HG02885 (cell line): ENCODE results near the gene PCYOX1L.

Source experiments
- ATAC-seq: cut with Tn5 transposase; IDR thresholded peaks from one replicate; pipeline ENCODE4 v1.9.1; 2021; ENCODE audit warnings: mild to moderate bottlenecking; ENCODE audit not compliant: unreplicated experiment, poor library complexity

The PCYOX1L gene

DNA sequence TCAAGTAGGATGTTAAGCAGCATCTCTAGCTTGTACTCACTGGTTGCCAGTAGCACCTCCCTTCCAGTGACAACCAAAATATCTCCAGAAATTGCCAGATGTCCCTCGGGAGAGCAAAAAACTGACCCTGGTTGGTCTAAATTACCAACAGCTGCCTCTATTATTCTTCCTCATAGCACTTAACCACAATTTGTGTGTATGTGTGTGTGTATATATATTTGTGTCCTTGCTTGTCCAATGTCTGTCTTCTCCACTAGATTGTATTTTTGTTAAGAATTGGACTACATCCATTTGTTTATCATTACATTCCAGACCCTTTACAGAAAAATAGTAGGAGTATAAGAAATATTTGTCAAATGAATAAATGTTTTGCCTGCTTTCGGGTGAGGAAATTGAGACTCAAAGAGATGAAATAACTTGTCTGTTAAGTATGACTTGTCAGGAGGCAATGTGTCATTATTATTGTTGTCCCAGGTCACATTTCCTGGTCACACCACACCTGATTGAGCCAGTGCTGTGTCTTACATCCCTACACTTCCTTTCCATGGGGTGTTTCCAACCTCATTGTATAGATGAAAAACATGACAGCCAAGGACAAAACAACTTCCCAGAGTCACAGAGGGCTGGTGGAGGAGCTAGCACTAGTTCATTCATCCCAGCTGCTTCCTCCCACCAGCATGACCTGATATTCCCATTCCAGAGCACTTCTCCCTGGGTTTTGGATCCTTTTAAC is 24.0 kb upstream of the PCYOX1L start:
- no peak for ATAC-seq

DNA sequence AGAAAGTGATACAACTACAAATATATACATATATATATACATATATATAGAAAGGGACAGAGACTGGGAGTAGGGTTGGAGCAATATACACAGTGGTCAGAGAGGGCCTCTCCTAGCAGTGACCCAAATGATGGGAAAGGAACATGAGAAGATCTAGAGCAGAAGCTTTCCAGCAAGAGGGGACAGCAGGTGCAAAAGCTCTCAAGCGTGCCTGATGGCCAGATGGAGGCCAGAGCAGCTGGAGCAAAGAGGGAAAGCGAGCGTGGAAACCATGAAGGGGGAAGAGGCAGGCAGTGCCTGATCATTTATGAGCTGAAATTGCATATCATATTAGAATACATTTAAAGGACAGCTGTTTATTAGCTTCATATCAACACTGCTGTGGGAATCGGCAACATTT is 20.1 kb upstream of the PCYOX1L start:
- no peak for ATAC-seq

DNA sequence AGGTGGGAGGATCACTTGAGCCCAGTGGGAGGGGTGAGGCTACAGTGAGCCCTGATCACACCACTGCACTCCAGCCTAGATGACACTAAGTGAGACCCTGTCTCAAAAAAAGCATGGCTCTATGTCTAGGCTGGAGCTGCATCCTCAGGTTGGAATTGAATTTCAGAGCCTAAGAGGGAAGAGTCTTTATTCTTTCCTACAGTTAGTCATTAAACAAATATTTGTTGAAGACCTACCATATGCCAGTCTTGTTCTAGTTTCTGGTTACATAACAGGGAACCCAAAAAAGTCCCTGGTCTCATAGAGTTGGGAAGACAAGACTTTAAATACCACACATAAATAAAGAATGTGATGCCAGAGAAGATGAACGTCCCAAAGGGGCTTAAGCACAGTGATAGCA is 19.5 kb upstream of the PCYOX1L start:
- no peak for ATAC-seq

DNA sequence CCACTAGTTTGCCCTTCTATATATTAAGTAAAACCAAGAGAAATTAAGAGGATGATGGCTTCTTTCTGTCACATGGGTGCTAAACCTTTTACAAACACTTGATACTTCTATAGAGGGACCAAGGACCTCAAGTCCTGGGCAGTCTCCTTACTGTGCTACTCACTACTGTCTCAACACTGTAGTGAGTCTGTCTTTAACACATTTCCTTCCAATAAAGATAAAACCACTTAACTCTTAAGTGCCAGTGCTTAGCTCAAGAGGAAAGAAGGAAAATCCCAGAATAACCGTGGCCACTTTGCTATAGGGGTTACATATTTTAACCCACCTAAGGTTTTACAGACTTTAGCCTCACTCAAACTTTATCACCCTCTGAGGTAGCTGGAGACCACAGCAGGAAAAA is 16.9 kb upstream of the PCYOX1L start:
- no peak for ATAC-seq

DNA sequence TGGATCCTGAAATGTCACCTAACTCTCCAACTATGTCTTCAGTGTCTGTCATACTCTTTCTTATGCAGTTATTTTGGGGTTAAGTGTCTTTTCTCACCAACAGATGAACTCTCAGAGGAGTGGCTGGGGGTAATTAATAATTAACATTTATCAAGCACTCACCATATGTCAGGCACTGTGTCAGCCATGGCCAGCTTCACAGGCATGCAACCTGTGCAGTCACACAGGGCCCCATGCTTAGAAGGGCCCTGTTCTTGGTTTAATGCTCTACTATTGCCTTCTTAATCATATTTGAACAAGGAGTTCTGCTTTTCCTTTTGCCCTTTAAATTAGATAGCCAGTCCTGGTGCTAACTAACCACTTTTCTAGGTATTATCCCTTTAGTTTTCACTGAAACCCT is 16.0 kb upstream of the PCYOX1L start:
- ATAC-seq = no peak

DNA sequence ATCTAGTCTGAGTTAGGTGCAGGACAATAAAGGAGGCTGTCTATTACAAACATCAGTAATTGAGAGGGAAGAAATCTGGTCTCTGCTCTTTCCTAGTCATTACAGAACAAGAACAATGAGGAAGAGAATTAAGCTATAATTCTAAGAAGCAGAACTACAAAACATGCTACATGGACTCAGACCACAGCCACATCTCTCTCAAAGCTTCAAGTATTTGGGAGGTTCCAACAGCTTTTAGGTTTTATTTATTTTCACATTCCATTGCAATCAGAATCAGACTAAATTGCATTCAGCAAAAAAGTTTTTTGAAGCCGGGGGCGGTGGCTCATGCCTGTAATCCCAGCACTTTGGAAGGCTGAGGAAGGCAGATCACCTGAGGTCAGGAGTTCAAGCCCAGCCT is 13.7 kb upstream of the PCYOX1L start:
- no peak for ATAC-seq

DNA sequence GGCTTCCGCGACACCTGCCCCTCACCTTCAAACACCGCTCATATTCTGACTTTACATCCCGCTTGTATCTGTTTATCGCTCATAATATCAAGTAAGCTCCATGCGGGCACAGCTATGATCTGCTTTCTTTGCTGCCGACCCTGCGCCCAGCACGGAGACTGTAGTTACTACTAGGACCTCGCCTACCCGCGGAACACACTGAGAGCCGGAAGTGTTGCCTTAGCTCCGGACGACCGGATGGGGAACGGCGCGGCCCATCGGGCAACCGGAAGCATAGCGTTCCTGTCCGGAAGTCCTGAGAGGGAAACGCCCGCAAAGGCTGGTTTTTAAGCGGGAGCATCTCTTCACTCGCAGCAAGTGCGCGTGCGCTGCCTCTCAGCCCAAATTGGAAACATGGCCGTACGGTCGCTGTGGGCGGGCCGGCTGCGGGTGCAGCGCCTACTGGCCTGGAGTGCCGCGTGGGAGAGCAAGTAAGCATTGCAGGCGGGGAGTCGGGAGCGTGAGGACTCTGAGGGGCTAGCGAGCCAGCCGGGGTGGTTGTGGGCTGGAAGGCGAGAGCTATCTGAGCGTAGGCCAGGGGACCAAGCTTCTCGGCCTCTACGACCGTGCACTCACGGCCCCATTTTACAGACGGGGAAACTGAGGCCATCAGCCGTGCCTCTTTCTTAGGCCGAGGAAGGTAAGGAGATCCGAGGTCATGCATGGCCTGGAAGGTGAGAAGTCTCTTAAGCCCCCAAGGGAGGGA is 12.5 kb upstream of the PCYOX1L start, which contains the start of gene GRPEL2:
GRPEL2 (plus strand) TSS at position 353 of the 745 bp plus-strand sequence; CDS start at position 394, 41 bp downstream.
- ATAC-seq = peak; percentile 98

DNA sequence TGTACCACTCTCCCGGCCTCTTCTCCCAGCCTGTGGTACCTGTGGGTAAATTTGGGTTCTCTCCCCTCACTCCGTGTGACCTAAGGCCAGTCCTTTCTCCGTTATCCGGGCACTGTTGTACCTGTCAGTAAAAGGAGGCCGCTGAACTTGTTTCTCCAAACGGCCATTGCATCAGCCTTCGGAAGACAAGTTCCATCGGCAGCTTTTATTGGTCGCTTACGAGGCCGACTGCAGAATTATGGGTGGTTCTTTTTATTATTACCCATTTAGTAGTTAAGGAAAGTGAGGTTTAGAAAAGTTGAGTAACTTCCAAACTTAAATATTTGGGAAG is 12.0 kb upstream of the PCYOX1L start:
- peak; percentile 4 for ATAC-seq

DNA sequence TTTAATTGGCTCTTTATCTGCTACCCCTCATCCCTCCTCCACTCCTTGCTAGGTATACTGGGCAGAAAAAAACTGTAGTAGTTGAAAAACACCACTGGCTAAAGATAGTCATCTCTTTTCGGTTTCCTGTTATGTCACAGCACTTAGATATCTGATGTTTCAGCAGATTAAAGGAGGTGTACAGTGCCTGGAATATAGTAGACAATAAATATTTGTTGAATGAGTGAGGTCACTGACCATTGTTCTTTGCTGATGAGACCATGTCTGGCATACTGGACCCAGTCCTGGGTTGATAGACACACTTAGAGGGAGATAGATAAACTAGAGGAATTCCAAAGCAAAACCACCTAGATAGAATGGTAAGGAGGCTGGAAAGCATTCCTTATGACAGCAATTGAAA is 9.3 kb upstream of the PCYOX1L start:
- no peak for ATAC-seq

DNA sequence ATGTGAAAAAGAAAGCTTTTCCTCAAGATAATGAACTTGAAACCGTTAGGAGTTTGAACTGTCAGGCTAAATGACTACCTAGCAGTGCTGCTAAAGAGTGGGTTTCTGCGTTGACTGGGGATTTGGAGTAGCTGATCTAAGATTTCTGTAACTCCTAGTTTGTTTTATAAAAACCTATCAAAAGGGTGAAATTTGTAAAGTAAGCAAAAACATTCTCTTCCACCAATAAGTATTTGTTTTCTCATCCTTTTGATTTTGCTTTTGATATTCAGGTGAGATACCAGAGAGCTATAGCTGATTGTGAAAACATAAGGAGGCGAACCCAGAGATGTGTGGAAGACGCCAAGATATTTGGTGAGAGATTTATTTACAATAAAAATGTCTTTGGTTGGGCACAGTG is 8.5 kb upstream of the PCYOX1L start:
- ATAC-seq = no peak

DNA sequence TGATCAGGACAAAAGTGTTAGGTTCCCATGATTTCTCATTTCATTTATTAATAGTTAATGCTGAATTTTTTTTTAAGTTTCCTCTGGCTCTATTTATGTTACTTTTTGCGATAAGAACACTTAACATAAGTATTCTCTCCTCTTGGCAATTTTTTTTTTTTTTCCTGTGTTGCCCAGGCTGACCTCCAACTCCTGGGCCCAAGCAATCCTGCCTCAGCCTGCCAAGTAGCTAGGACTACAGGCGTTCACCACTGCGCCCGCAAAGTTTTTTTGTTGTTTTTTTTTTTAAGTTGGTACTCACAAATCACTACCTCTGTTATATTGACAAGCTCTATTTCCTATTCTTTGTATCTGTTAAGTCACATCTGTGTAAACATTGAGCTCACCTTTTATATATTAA is 5.7 kb upstream of the PCYOX1L start:
- no peak for ATAC-seq

DNA sequence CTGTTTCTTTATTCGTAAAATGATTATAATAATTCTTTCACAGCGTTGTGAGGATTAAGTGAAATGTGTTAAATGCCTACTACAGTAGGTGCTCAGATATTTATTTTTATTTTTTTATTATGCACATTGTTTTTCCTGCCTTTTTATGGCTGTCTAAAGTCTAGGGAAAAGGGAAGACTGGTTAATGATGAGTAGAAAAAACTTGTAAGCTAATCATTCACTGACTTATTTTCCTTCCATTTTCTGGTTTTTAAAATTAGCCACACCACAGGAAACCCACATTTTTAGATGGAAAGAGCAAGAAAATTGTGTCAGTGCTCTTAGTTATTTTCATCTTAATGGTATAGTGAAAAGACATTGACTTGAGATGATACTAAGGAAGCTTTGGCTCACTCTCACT is 3.9 kb upstream of the PCYOX1L start:
- no peak for ATAC-seq

DNA sequence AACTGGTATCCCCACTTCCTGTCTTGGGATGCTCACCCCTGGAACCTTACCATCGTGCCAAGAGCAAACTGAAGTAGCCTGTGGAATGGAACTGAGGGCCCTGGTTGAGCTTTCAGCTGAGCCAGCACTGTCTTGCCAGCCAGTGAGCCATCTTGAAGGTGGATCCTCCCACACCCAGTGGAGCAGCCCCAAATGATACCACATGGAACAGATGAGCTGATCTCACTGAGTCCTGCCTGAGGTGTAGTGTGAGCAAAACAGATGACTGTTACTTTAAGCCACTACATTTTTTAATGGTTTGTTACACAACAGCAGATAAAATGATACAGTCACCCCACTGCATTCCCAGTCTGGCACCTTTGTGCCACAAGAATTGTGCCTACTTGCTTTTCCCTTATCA is 2.2 kb upstream of the PCYOX1L start:
- ATAC-seq = no peak

DNA sequence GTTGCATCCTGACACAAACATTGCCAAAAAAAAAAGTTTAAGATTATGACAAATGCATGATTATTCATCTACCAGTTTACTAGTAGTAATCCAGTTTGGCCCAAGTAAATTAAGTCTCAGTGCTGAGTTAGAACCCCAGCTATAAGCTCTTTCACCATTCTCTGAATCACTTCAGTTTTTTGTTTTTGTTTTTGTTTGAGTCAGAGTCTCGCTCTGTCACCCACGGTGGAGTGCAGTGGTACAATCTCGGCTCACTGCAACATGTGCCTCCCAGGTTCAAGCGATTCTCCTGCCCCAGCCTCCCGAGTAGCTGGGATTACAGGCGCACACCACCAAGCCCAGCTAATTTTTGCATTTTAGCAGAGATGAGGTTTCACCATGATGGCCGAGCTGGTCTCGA is 1.5 kb upstream of the PCYOX1L start:
- no peak for ATAC-seq

DNA sequence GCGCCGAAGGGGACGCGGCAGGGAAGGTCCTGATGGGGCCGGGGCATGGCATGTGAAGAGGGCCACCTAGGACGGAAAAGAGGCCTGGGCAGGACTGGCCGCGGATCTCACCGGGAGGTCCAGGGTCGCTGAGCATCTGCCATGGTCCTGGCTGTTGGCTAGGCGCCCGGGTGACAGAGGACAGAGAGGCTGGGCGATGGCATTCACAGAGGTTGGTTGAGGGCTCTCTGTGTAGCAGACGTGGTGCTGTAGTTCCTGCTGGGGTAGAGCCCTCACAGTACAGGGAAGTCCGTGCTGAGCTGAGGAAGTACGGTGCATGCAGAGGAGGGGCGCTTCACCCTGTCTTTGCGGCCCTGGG is 427 bp downstream of the PCYOX1L start:
- peak; percentile 15 for ATAC-seq

DNA sequence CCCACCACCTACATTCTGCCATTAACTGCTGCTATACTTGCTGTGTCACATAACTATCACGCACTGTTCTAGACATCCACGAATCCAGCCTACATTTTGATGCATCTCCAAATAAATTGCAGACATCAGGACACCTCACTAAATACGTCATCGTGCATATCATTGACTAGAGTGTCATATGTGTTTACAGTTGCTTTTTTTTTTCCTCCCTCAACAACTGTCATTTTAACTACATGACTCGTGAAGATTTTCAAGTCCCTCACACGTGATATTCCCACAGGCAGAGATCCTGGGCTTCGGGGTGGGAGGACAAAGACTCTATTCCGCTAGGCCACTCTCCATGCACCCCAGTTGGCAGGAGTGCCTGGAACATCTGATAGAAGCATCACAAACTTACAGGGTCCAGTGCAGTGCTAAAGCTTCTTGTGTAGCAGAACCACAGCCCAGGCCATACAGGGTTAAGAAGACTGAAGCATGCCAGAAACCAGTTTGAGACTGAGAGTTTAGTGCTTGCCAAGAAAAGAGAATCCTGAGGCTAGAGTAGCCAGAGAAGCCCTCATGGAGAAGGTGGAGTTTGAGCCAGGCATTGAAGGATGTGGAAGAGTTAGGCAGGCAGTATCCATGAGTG is 1.1 kb downstream of the PCYOX1L start:
- no peak for ATAC-seq

DNA sequence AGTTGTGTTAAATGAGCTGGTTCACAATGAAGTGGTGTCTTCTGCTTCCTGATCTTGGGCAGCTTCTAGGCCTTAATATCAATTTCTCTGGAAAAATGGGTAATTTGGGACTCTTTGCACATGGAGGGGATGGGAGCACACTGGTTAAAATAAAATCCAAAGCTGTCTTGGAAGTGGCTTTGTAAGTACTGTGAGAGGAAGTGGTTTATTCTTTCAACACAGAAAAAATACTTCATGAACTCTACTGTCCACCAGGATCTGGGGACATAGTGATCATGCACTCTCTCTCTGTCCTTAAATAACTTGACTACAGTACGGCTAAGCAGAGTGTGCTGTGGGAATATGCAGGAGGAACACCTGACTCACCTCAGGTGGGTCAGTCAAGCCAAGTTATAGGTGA is 2.4 kb downstream of the PCYOX1L start:
- no peak for ATAC-seq

DNA sequence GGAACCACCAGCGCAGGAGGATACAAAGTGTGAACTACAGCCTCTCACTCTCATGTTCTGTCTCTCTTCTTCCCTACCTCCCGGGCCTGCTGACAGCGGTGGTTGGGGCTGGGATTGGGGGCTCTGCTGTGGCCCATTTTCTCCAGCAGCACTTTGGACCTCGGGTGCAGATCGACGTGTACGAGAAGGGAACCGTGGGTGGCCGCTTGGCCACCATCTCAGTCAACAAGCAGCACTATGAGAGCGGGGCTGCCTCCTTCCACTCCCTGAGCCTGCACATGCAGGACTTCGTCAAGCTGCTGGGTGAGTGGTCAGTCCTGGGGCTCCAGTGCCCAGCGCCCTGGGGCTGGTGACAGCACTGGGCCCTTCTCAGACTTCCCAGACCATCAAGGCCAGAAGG is 4.7 kb downstream of the PCYOX1L start:
- no peak for ATAC-seq

DNA sequence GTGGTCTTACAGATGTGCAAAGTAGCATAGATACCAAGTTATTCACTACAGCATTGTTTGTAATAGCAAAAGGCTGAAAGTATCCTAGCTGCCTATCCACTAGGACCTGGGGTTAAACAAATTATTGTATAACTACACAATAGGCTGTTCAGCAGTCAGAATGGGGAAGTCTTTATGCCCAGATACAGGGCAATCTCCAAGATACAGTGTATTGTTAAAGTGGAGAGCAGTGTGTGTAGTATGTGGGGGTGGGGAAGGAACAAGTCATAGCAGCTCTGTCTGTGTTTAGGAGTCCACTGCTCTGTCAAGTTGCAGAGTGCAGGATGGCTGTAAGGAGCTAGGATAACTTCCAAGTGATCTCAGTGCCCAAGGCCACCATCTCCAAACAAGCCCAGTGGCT is 5.5 kb downstream of the PCYOX1L start:
- no peak for ATAC-seq

DNA sequence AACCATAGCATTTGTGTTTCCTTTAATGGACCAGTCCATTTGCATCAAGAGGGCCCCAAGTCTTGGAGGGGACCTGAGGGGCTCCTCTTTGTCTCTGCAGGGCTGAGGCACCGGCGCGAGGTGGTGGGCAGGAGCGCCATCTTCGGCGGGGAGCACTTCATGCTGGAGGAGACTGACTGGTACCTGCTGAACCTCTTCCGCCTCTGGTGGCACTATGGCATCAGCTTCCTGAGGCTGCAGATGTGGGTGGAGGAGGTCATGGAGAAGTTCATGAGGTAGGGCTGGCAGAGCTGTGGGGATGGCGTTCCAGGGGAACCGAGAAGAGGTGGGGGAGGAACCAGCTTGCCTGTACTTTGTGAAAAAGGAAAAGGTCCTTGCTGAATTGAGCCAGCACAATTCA is 6.1 kb downstream of the PCYOX1L start:
- no peak for ATAC-seq

DNA sequence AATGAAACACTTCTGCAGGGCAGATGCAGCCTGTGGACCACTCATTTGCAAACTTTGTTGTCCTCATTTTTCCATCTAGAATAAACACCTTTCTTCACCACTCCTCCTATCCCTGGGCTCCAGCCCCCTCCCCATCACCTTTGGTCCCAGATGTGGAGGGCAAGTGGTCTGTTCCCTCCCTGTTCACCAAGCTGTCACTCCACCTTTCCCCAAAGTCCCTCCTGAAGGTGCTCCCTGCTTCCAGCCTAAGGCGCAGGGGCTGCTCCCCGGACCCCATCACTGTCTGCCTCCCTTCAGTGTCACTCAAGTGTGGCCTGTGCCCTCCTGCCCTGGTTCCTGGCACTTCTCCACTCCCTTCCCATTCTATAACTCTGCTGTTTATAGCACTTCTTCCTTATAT is 6.9 kb downstream of the PCYOX1L start:
- ATAC-seq = no peak

DNA sequence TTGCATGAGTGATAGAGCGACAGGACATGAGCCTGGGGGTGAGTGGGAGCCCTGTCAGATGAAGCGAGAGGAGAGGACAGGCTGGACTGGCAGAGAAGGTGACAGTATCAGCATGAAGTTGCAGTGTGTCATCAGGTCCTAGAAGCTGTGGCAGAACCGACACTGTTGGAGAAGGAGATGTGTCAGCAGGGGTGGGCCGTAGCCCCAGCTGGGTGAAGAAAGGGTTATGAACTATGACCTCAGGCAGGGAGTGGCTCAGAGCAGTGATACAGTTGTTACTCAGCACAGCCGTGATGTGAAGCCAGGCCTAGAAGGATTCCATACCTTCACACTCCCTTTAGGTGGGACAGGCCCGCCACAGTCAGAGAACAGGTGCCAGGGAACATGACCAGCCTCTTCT is 7.6 kb downstream of the PCYOX1L start:
- no peak for ATAC-seq
